WTC11 (cell line): ENCODE measurements around the gene FKBP4.

Experiments used
- CREB1 ChIP-seq: sonication (generic); formaldehyde crosslinking; IDR thresholded peaks from 2 replicates; pipeline ENCODE4 v1.8.0; 2023; ENCODE audit warnings: mild to moderate bottlenecking, missing genetic modification reagents
- CREM ChIP-seq: sonication (generic); formaldehyde crosslinking; IDR thresholded peaks from 2 replicates; pipeline ENCODE4 v1.8.1; 2022; ENCODE audit warnings: mild to moderate bottlenecking, missing genetic modification reagents, moderate library complexity
- CTCF ChIP-seq: fragments of 200-600 bp; IDR thresholded peaks from 2 replicates; pipeline ENCODE4 v1.8.0; 2022; ENCODE audit warnings: antibody characterized with exemption
- ETV6 ChIP-seq: sonication (generic); formaldehyde crosslinking; IDR thresholded peaks from 2 replicates; pipeline ENCODE4 v1.8.1; 2022; ENCODE audit warnings: mild to moderate bottlenecking, missing genetic modification reagents
- FOXJ3 ChIP-seq: sonication (generic); formaldehyde crosslinking; IDR thresholded peaks from 2 replicates; pipeline ENCODE4 v1.9.0; 2021; ENCODE audit warnings: missing genetic modification reagents, mild to moderate bottlenecking, borderline replicate concordance
- NR2C2 ChIP-seq: sonication (generic); formaldehyde crosslinking; IDR thresholded peaks from 2 replicates; pipeline ENCODE4 v1.8.0; 2022; ENCODE audit warnings: mild to moderate bottlenecking, missing genetic modification reagents
- PRDM15 ChIP-seq: sonication (generic); formaldehyde crosslinking; IDR thresholded peaks from 2 replicates; pipeline ENCODE4 v1.8.0; 2022; ENCODE audit warnings: missing genetic modification reagents
- SP1 ChIP-seq: sonication (generic); formaldehyde crosslinking; conservative IDR thresholded peaks from 2 replicates; pipeline ENCODE4 v1.8.1; 2022; ENCODE audit warnings: missing genetic modification reagents
- TEAD4 ChIP-seq: sonication (generic); formaldehyde crosslinking; IDR thresholded peaks from 2 replicates; pipeline ENCODE4 v1.8.0; 2022; ENCODE audit warnings: mild to moderate bottlenecking, missing genetic modification reagents
- TP53 ChIP-seq: sonication (generic); formaldehyde crosslinking; IDR thresholded peaks from 2 replicates; pipeline ENCODE4 v1.8.1; 2023; ENCODE audit warnings: mild to moderate bottlenecking, missing genetic modification reagents
- USF1 ChIP-seq: sonication (generic); formaldehyde crosslinking; IDR thresholded peaks from 2 replicates; pipeline ENCODE4 v1.8.0; 2022; ENCODE audit warnings: mild to moderate bottlenecking, missing genetic modification reagents
- USF2 ChIP-seq: sonication (generic); formaldehyde crosslinking; IDR thresholded peaks from 2 replicates; pipeline ENCODE4 v1.8.1; 2023; ENCODE audit warnings: mild to moderate bottlenecking, missing genetic modification reagents, moderate library complexity
- ZNF263 ChIP-seq: sonication (generic); formaldehyde crosslinking; IDR thresholded peaks from 2 replicates; pipeline ENCODE4 v1.8.1; 2022; ENCODE audit warnings: low read depth, mild to moderate bottlenecking, moderate library complexity, missing genetic modification reagents

GRCh38 chr12:2851931-2852330 lies 57.2 kb downstream of the FKBP4 start:
- no peak for TF ChIP-seq CTCF
- TF ChIP-seq ETV6 = no peak
- TF ChIP-seq TEAD4 (CRISPR knock-in tag) = no peak
- no peak for TF ChIP-seq USF1 (CRISPR knock-in tag)
- TF ChIP-seq CREM (CRISPR knock-in tag) = no peak
- TF ChIP-seq CREB1 = no peak
- no peak for TF ChIP-seq TP53 (CRISPR knock-in tag)
- TF ChIP-seq SP1 (CRISPR knock-in tag) = no peak
- no peak for TF ChIP-seq ZNF263 (CRISPR knock-in tag)
- no peak for TF ChIP-seq FOXJ3 (CRISPR knock-in tag)
- TF ChIP-seq USF2 (CRISPR knock-in tag) = no peak
- TF ChIP-seq NR2C2 (CRISPR knock-in tag) = no peak
- no peak for TF ChIP-seq PRDM15 (CRISPR knock-in tag)
